C1 segment of cervical spinal cord (tissue), 14 donors: ENCODE results near the gene IZUMO2.
A peak's percentile ranks its signal among the peaks of the same experiment; 100 is the strongest.

ENCODE experiments used
- DNase-seq, 14 donors: peaks; one replicate each; lab custom pipeline; 2025; lab: John Stamatoyannopoulos, UW

IZUMO2 gene

DNA sequence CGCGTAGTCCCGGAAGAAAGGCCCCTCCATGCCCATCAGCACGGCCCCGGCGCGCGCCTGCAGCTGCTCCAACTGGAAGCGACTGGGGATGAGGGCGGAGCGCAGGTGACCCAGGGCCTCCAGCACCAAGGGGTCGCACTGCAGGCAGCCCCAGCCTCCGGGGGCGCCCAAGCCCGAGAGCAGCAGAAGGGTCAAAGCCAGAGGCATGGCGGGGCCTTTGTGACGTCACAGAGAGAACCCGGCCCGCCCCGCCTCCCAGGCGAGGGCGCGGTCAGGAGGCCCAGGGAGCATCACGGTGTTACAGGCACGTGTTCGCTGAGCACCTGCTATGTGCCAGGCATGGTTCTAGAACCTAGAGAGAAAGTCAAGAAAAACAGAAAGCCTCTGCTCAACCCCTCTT, at the start of gene IZUMO2:
IZUMO2 (minus strand) TSS at position 294 of the 400 bp plus-strand sequence; CDS start at position 207, 87 bp downstream.
- no peak for DNase-seq

- DNase-seq, result no peak
These were observed 47.3 kb upstream of the IZUMO2 start for GRCh38 chr19:50210425-50210824.

DNA sequence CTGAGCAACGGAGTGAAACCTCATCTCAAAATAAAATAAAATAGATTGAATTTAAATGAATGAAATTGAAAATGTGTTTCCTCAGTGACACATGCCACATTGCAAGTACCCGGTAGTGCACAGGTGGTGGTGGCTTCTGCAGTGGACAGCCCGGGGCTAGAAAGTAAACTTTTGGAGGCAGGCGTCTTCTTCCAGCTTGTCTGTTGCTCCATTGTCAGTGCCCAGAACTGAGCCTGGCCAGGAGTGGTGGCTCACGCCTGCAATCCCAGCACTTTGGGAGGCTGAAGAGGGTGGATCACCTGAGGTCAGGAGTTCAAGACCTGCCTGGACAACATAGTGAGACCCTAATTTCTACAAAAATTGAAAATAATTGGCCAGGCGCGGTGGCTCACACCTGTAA, 46.0 kb upstream of the IZUMO2 start:
- no peak for DNase-seq

DNA sequence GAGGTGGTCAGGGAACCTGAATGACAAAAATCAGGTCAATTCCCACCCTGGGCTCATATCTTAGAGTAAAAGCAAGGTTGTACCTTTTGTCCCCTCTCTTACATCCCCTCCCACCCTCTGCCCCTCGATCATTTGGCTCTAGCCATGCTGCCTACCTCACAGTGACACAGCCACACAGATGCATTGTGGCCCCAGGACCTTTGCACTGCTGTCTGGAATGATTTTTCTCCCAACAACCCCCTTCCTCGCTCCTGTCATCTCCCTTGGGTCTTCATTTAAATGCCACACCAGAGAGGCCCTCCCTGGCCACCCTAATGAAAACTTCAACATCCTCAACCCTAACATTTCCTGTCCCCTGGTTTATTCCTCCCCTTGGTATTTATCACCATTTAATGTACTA, 44.6 kb upstream of the IZUMO2 start:
- no peak for DNase-seq

DNA sequence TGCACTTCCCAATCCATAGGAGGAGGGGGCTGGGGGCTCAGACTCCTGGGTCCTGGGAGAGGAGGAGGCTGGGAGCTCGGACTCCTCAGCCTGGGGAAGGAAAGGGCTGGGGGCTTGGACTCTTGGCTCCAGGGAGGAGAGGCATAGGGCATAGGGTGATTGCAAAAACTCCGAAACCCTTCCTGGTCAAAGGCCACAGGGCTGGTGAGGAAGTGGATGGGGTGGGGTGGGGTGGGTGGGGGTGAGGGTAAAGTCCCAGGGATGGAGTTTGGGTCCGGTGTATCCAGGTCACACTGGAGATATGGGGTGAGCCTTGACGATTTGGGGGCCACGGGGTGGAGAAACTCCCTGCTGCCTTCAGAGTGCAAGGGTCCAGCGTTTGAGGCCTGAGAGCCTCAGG, 43.1 kb upstream of the IZUMO2 start:
- DNase-seq, result no peak

GRCh38 chr19:50205681-50206138, 42.6 kb upstream of the IZUMO2 start:
- no peak for DNase-seq

DNA sequence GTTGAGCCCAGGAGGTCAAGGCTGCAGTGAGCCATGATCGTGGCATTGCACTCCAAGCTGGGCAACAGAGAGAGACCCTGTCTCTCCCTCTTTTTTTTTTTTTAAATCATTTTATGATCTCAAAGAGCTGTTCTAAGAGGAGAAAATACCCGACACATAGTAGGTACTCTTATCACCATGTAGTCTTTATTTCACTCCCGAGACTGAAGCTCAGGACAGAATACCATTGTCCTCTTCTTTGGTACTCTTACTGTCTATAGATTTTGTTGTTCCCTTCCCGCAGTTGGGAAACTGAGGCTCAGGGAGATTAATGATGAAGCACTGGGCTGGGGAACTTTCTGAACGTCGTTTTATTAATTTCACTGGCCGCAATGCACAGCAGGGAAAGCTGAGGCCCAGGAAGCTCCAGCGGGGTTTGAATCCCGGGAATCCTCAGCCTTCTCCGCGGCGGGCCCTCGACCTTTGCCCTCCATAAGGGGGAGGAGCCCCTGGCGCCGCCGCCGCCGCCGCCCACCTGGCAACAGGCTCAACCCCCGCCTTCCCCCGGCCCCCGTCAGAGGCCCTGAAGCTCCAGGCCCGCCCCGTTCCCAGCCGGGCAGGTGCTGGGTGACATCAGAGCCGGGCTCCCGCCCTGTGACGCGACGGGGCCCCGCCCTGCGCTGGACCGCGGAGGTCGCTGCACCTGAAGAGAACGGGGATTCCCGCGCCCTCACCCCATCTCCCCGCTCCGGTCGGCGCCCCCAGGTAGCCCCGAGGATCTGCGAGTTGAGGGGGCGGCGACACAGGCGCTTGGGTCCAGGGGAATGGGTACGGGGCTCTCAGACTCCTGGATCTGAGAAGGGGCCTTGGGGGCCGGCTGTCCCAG, 42.0 kb upstream of the IZUMO2 start:
- DNase-seq, result peak in 2 of 14 donors; percentile 1 to 13

- no peak for DNase-seq
These were observed 41.0 kb upstream of the IZUMO2 start for GRCh38 chr19:50204081-50204428.

DNA sequence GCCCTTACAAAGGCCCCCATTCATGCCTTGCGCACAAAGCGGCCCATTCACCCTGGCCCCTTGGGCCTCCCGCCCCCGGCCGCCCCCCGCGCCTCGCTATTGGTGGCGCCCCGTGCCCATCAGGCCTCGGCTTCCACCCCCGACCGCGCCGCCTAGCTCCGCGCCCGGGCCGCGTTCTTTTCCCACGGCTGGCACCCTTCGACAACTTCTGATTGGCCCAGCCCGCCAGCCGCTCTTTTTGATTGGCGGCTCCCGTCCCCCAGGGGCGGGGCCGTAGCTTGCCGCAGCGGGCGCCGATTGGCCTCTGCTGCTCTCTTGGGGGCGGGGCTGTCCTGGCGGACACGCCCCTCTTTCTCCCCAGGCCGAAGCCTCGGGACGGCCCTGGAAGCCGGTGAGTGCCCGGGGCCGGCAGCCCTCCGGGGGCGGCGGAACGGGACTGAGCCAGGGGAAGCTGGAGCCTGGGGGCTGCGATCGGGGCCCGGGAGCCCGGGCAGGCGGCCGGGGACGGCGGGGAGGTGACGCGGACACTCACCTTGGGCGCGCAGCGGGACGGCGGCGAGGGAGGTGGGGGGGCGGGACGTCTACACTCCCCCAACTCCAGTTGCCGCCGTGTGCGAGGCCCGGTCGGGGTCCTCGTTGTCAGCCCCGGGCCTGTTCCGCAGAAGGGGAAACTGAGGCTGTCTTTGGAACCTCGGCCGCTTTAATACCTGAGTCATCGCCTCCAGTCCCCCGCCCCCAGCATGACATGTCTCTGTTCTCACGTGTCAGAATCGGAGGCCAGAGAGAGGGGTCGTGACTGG, 40.4 kb upstream of the IZUMO2 start, which contains the start of gene MYH14:
MYH14 (plus strand) TSS at position 342 of the 800 bp plus-strand sequence. CDS start 6,744 bp downstream, outside the sequence.
- peak; percentile 42 to 98 (median 94) for DNase-seq

GRCh38 chr19:50202962-50203280, 39.8 kb upstream of the IZUMO2 start:
- DNase-seq, result no peak

DNA sequence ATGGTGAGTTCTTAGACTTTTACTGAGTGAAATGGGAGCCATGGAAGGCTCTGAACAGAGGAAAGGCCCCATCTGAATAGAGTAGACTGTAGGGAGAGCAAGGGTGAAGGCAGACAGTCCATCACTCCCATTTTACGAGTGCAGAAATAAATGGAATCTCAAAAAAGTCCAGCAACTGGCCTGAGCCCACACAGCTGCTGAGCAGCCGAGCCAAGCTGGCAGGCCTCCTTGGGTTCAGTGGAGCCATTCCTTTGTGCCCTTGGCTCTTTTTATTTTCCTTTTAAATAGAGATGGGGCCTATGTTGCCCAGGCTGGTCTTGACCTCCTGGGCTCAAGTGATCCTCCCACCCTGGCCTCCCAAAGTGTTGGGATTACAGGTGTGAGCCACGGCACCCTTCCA, 39.3 kb upstream of the IZUMO2 start:
- DNase-seq, result peak in 1 of 14 donors; percentile 22

- DNase-seq, result peak in 1 of 14 donors; percentile 3
These were observed 36.1 kb upstream of the IZUMO2 start for GRCh38 chr19:50199259-50199555.

DNA sequence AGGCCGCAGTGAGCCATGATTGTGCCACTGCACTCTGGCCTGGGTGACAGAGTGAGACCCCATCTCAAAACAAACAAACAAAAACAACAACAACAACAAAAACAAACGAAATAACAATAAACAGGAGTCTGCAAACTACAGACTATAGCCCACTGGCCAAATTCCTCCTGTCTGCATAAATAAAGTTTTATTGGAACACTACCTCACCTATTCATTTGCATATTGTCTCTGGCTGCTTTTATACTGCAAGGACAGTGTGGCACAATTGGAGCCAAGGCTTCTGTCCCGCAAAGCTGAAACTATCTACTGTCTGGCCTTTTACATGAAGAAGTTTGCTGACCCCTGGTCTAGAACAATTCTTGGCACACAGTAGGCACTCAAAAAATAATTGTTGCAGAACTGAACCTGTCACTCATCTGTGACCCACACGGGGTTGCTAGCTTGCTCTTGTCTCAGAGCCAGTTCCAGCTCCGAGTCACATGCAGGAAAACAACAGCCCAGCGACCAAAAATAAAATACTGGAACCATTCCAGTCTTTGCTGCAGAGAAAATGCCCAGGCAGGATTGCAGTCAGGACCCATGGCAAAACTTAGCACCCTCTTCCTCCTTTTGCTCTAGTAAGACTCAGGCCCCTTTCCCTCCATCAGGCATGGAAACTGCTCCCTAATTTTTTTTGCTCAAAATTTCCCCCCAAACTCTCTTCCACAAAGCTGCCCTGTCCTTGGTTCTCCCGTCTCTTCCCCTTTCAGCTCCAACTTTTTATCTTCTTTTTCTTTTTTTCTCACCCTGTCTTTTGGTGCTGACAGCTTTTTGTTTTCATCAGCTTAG, 35.6 kb upstream of the IZUMO2 start:
- DNase-seq, result peak in 4 of 14 donors; percentile 4 to 14 (median 9)

DNA sequence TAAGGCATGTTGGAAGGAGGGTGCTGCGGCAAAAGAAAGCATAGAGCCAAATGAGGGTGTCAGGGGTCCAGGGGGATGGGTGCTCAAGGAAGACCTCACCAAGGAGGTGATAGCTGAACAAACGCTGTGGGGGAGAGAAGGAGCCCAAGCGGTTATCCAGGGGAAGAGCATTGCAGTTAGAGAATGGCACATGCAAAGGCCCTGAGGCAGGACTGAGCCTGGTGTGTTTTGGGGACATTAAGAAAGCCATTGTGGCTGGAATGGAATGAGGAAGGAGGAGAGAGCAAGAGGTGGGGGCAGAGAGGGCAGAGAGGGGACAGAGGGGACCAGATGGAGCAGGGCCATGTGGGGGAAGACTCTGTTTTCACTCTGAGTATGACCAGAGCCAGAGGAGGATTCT, 34.3 kb upstream of the IZUMO2 start:
- no peak for DNase-seq

- DNase-seq, result no peak
These were observed 33.3 kb upstream of the IZUMO2 start for GRCh38 chr19:50196322-50196932.

DNA sequence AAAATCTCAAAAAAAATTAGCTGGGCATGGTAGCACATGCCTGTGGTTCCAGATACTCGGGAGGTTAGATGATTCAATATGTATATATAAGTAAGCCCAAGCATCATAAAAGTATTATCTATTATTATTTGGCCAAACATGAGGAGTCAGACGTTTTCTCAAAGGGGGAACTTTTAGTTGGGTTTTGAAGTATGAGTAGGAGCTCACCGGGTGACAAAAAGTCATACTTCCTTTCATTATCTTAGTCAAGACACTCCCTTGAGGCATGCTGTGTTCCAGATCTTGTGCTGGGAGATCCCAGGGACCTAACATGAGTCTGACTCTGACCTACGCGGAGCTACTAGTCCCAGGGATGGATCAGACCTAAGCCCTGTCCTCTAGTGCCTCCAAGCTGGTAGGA, 32.1 kb upstream of the IZUMO2 start:
- no peak for DNase-seq

DNA sequence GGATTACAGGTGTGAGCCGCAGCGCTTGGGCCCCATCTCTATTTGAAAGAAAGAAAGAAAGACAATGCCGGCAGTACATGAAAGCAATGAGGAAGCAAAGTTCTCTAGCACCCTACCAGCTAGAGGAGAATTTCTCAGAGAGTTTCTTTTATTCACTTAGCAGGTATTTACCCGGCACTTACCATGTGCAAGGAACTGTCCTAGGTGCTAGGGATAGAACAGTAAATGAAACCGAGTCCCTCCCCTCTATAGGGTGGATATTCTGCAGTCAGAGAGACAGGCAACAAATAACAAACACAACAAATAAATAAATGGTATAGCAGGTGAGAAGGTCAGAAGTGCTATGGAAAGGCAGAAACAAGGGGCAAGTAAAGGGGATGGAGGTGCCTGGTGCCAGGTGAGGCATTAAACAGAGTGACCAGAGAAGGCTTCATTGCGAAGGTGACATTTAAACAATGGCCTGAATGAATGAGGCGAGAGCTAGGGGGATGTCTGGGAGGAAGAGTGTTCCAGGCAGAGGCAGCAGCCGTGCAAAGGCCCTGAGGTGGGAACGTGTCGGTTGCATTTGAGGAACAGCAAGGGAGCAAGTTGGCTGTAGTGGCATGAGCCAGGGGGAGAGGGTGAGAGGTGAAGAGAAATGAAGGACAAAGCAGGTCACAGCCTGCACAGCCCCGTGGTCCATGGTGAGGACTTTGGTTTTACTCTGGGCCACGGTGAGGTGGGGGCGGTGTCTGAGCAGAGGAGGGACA, 29.6 kb upstream of the IZUMO2 start:
- DNase-seq, result no peak

- DNase-seq, result no peak
These were observed 28.1 kb upstream of the IZUMO2 start for GRCh38 chr19:50191216-50191615.

- DNase-seq, result no peak
These were observed 27.4 kb upstream of the IZUMO2 start for GRCh38 chr19:50190439-50190891.

- no peak for DNase-seq
These were observed 26.2 kb upstream of the IZUMO2 start for GRCh38 chr19:50189331-50189730.

DNA sequence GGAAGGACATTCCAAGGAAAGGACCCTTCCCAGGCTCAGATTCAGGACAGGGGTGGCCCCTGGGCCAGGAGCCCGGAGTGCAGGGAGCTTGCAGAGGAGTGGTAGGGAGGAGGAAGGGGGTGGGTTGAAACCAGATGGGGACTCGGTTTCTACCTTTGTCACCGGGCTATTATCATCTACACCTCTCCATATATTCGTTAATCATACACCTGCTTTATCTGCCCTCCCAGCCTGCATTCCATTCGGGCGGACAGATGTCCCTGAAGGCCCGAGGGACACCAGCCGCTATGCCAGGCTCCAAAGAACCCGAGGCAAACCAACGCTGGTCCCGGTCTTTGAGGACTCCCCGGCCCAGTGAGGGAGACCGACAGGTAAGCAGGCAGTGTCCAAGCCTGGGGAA, 24.9 kb upstream of the IZUMO2 start:
- DNase-seq, result no peak
